ENCODE results near the gene TMEM52.
A peak's percentile ranks its signal among the peaks of the same experiment; 100 is the strongest.

Gene TMEM52

GRCh38 chr1:1926346-1926811 is 7.3 kb upstream of the TMEM52 start:
- no peak for DNase-seq

GRCh38 chr1:1925437-1926345 is 6.6 kb upstream of the TMEM52 start:
- no peak for DNase-seq

DNA sequence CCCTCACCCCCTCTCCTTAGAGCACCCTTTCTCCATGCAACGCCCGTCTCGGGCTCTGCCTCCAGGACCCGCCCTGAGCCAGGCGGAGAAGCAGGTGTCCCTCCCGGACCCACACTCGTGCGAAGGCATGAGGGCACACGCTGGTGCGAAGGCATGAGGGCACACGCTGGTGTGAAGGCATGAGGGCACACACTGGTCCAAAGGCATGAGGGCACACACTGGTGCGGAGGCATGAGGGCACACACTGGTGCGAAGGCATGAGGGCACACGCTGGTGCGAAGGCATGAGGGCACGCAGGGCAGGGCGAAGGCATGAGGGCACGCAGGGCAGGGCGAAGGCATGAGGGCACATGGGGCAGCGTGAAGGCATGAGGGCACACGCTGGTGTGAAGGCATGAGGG is 5.8 kb upstream of the TMEM52 start:
- DNase-seq, result no peak

- DNase-seq, result no peak
These were observed 5.3 kb upstream of the TMEM52 start for GRCh38 chr1:1924386-1924785.

DNA sequence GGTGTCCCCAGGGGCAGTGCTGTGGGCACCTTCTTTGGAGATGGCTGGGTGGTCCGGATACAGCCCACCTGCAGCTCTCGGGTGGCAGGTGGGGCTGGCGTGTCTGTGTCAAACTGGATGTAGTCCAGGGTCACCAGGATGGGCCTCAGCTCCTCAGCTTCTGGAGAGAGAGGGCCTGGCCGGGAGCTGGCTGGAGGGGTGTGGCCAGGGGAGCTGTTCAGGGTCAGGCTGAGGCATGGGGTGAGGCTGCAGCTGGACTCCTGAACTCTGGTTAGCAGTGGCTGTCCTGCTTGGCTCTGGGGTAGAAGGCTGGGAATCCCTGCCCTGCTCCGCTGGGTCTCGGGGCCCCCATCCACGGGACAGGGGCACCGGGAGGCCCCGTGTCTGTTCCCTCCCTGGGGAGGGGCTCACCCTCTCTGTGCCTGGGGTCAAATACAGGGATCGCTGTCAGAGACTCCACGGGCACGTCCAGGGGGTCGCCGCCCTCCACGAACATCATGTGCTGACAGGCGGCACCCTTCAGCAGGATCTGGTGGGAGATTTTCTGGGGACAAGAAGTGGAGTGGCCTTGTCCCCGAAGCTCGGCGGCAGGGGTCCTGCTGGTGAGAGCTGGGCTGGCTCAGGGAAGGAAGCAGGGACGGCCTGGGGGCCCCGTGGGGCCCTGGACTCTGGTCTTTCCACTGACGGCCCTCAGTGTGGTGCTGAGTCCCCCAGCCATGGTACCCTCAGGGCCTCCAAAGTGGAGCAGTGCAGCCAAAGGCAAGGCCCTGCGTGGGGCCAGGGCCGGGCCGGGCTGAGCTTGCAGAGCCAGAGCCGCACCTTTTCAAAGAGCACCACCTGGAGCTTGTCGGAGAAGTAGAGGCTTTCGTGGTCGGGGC is 4.1 kb upstream of the TMEM52 start:
- DNase-seq, result no peak

- DNase-seq, result no peak
These were observed 3.5 kb upstream of the TMEM52 start for GRCh38 chr1:1922702-1922955.

GRCh38 chr1:1921901-1922701 is 3.0 kb upstream of the TMEM52 start:
- no peak for DNase-seq

GRCh38 chr1:1921459-1921862 is 2.4 kb upstream of the TMEM52 start:
- no peak for DNase-seq

DNA sequence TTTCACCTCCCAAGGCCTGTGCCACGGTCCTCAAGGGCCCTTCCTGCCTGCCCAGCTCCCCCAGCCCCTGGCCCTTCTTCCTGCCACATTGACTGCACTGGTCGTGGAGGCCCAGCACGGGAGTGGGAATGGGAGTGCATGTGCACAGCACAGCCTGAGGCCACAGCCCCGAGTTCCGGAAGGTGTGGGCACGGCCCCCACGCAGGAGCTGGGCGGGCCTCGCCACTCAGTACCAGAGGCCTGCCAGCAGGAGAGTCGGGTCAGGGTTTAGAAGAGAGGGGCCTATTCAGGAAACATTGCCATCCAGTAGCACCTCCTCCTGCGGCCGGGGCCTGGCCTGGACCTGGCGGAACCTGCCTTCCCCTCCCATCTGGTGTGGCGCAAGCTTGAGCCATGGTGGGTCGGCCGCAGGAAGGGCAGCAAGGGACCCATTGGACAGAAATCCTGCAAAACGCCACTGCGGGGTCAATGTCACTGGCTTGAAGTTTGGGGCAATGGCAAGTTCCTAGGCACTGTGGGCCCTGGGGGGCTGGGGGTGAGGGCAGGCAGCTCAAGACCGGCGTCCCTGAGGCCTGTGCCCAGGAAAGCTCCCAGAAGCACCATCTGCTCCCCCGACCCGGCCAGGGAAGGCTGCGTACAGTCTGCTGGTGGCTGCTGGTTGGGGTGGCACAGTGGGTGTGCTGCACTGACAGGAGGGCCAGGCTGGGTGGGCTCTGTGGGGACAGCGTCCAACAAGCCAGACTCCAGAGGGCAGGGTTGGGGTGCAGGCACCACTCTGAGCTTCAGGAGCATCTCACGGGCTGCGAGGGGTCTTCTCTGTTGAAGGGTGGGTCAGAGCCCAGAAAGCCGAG is 1.8 kb upstream of the TMEM52 start:
- no peak for DNase-seq

GRCh38 chr1:1920057-1920607 is 1.1 kb upstream of the TMEM52 start:
- DNase-seq, result no peak

DNA sequence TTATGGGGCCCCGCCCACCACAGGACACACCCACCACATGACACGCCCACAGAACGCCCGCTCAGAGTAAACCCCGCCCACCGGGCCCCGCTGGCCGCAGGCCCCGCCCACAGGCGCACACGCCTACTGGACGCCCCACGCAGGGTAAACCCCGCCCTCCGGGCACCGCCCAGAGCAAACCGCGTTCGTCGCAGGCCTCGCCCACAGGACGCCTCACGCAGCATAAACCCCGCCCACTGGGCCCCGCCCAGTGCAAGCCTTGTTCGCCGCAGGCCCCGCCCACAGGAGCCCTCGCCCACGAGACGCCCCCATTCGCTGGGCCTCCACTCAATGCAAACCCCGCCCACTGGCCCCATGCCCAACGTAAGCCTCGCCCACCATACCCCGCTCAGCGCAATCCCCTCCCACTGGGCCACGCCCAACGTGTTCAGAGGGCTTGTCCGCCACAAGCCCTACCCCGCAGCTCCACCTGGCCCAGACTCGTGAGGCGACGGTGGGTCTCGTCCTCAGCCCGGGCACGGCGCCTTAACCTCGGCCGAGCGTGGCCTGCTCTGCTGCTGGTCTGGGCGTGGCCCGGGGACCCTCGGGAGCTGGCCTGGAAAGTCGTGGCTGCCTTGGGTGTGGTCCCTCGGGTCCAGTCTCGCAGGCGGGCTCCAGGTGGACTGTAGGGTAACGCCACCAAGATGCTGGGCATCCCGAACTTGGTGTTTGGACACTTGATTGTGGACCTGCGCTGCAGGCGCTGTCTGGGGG is 401 bp upstream of the TMEM52 start:
- DNase-seq, result peak; percentile 99

DNA sequence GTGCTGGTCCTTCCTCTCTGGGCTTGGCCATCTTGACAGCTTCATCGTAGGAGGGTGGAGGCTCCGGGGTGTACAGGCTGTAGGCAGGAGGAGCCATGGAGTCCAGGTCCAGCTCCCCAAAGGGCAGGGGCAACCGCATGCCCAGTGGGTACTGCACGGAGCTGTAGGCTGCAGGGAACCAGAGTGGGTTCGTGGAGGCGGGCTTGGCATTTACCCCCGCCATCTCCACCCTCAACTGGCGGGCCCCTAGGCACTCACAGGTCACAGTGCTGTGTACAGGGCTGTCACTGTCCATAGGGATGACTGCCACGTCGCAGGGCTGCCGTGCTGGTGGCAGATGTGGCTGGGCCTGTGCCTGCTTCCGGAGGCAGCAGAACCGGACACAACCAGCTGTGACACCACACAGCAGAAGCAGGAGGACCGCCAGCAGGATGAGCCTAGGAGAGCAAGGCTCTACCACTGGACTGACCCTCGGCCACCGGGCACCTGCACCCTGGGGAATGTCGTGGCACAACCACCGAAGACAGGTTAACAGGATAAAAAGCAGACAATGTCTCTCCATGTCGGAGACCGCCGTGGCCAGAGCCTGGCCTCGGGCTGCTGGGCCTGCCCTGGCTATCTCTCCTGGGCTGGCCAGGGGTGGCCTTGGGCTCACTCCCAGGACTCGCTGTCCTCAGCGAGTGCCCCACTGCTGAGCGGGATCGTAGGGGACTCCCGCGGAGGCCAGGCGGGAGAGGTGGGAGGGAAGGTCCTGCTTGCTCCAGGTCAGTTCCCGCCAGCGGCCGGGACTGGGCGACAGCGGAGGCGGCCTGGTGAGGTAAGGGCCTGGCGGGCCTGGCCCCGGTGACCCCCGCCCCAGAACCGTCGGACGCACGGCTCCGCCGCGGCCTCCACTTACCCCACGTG is 831 bp downstream of the TMEM52 start:
- no peak for DNase-seq

- DNase-seq, result no peak
These were observed 1.6 kb downstream of the TMEM52 start for GRCh38 chr1:1917304-1917976.

DNA sequence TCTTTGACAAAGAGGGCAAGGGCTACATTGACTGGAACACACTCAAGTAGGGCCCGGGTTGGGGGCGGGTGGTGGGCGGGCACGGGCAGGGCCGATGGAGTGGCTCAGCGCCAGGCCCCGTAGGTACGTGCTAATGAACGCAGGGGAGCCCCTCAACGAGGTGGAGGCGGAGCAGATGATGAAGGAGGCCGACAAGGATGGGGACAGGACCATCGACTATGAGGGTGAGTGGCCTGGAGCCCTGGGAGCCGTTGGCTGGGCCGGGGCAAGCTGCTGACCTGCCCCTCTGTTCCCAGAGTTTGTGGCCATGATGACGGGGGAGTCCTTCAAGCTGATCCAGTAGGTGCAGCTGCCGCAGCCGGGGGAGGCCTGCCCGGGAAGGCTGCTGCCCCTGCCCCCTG is 2.2 kb downstream of the TMEM52 start:
- DNase-seq, result no peak

- DNase-seq, result no peak
These were observed 2.9 kb downstream of the TMEM52 start for GRCh38 chr1:1915911-1916840.

DNA sequence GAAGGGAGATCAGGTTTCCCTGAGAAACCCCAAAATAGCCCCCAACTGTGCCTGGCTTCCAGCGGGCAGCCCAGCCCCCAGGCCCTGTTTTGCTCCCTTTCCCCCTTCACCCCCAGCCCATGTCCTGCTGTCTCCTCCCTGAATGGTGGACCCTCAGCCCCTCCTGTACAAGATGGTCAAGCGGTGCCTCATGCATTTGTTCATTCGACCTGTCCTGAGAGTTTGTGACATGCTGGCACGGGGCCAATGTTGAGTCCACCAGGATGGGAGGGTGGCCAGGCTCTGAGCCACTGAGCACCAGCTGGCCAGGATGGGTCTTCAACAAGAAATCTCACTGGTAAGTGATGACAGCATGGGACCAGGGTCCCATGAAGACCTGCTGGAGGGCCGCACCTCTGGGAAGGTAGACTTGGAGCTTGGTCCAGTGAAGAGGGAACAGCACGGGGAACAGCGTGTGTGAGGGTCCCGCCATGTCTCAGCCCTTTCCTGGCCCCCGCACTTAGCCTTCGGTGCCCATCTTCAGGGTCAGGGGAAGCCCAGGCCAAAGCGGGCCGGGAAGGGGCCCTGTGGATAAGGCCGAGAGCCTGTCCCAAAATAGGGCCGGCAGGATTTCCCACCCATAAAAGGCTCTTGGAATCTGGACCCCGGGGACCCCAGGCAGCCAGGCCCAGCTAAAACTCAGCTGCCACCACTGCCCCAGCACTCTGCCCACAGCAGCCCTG is 3.9 kb downstream of the TMEM52 start, which contains the start of gene CALML6:
Gene CALML6 (plus strand): TSS at position 290 of the 722 bp plus-strand sequence. CDS start 21 bp downstream, at position 311.
- DNase-seq, result no peak

Measured in activated CD4-positive, alpha-beta T cell treated with anti-CD3 and anti-CD28 coated beads, Interleukin-2, amount 50 U/mL, for 4 hours (primary cell).